ENCODE results near the gene TSPAN11. TPM values are rescaled to one million over a fixed set of nuclear protein-coding genes. Genes with fewer than 3 reads are reported as not detected.

TSPAN11 gene
- total and polyA plus RNA-seq, 2 experiments from 2014 or later = 2.1 to 6.0 TPM

DNA sequence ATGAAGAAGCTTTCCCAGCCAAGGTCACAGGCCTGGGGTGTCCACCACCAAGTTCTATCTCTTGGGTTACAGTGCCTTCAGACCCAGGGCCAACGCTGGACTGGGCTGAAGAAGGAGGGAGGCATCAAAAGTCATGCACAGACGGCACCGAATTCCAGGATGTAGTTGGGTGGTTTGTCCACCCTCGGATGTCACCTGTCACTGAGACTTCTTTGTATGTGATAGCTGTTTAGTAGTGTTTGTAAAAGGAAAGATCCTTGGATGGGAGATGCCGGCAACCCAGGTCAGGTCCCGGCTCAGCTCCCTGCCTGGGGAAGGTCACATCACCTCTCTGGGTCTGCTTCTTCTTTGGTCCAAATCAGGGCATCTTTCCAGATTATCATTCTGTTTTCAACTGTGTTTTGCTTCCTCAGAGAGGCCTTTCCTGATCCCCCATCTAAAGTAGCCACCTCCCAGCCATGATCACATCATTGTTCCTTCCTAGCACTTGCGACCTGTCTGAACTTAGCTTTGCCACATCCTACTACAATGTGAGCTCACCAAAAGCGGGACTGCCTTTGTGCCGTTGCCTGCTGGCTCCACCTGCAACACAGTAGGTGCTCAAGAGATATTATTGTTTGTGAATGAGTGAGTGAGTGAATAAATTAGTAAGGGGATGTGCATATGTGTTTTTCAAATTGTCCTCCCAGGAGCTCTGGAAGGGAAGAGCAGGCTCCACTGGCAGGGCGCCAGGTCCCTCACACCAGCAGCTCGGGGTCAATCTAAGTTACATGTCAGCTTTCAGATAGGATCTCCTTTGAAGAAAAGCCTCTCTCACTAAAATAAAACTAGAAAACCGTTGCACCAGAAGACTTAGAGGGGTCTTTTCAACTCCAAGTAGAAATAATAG is 2.1 kb downstream of the TSPAN11 start:
- Histone ChIP-seq H3K4me3 (no peak overlapping the region), H3K79me2 (replicated peaks; ENCODE audit: insufficient read depth) (no peaks in the 10 kb centered on the region), H3K36me3 (ENCODE audit: insufficient read depth) (no peaks in the 10 kb centered on the region), H3K9me2 (ENCODE audit: insufficient read depth) (0 out of 2 replicates have a peak, but pooled peaks cover 3% of the 10 kb centered on the region), H2AFZ (no peak overlapping the region), H3K4me2 (no peak overlapping the region), H3K27me3 (ENCODE audit: insufficient read depth) (peaks cover 38% of the 10 kb centered on the region), H3K27ac (ENCODE audit: low read depth) (no peak overlapping the region), H4K20me1 (replicated peaks; ENCODE audit: insufficient read depth) (0 out of 2 replicates have a peak, but pooled peaks cover 7% of the 10 kb centered on the region), H3F3A (replicated peaks; ENCODE audit: low read depth) (no peaks in the 10 kb centered on the region), H3K4me1 (ENCODE audit: insufficient read depth) (peaks cover 14% of the 10 kb centered on the region)
- Mint-ChIP-seq H3K36me3 (ENCODE audit: low read depth) (no peaks in the 10 kb centered on the region), H3K4me3 (no peak overlapping the region), H3K4me1 (peaks cover 40% of the 10 kb centered on the region), H3K9me3 (no peaks in the 10 kb centered on the region), H3K27me3 (ENCODE audit: insufficient read depth, low read depth, poor library complexity) (peaks cover 29% of the 10 kb centered on the region), H3K27ac (no peak overlapping the region)
- ATAC-seq = no peak
- no peak for DNase-seq (ENCODE audit: low spot score)
- TF ChIP-seq STAT1 (IDR thresholded peaks at IDR 0.05; ENCODE audit: unreplicated experiment) (no peak), CREB1 (CRISPR knock-in tag; IDR thresholded peaks at IDR 0.05; ENCODE audit: low read depth) (no peak), ZNF331 (CRISPR knock-in tag; IDR thresholded peaks at IDR 0.05; ENCODE audit: low read depth) (no peak), JUNB (IDR thresholded peaks at IDR 0.05; ENCODE audit: unreplicated experiment) (no peak)
- TF ChIP-seq, protein P1, sequence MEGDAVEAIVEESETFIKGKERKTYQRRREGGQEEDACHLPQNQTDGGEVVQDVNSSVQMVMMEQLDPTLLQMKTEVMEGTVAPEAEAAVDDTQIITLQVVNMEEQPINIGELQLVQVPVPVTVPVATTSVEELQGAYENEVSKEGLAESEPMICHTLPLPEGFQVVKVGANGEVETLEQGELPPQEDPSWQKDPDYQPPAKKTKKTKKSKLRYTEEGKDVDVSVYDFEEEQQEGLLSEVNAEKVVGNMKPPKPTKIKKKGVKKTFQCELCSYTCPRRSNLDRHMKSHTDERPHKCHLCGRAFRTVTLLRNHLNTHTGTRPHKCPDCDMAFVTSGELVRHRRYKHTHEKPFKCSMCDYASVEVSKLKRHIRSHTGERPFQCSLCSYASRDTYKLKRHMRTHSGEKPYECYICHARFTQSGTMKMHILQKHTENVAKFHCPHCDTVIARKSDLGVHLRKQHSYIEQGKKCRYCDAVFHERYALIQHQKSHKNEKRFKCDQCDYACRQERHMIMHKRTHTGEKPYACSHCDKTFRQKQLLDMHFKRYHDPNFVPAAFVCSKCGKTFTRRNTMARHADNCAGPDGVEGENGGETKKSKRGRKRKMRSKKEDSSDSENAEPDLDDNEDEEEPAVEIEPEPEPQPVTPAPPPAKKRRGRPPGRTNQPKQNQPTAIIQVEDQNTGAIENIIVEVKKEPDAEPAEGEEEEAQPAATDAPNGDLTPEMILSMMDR (conservative IDR thresholded peaks at IDR 0.05; ENCODE audit: low read depth in 2 of 2) = no peak
- TF ChIP-seq, protein P2, sequence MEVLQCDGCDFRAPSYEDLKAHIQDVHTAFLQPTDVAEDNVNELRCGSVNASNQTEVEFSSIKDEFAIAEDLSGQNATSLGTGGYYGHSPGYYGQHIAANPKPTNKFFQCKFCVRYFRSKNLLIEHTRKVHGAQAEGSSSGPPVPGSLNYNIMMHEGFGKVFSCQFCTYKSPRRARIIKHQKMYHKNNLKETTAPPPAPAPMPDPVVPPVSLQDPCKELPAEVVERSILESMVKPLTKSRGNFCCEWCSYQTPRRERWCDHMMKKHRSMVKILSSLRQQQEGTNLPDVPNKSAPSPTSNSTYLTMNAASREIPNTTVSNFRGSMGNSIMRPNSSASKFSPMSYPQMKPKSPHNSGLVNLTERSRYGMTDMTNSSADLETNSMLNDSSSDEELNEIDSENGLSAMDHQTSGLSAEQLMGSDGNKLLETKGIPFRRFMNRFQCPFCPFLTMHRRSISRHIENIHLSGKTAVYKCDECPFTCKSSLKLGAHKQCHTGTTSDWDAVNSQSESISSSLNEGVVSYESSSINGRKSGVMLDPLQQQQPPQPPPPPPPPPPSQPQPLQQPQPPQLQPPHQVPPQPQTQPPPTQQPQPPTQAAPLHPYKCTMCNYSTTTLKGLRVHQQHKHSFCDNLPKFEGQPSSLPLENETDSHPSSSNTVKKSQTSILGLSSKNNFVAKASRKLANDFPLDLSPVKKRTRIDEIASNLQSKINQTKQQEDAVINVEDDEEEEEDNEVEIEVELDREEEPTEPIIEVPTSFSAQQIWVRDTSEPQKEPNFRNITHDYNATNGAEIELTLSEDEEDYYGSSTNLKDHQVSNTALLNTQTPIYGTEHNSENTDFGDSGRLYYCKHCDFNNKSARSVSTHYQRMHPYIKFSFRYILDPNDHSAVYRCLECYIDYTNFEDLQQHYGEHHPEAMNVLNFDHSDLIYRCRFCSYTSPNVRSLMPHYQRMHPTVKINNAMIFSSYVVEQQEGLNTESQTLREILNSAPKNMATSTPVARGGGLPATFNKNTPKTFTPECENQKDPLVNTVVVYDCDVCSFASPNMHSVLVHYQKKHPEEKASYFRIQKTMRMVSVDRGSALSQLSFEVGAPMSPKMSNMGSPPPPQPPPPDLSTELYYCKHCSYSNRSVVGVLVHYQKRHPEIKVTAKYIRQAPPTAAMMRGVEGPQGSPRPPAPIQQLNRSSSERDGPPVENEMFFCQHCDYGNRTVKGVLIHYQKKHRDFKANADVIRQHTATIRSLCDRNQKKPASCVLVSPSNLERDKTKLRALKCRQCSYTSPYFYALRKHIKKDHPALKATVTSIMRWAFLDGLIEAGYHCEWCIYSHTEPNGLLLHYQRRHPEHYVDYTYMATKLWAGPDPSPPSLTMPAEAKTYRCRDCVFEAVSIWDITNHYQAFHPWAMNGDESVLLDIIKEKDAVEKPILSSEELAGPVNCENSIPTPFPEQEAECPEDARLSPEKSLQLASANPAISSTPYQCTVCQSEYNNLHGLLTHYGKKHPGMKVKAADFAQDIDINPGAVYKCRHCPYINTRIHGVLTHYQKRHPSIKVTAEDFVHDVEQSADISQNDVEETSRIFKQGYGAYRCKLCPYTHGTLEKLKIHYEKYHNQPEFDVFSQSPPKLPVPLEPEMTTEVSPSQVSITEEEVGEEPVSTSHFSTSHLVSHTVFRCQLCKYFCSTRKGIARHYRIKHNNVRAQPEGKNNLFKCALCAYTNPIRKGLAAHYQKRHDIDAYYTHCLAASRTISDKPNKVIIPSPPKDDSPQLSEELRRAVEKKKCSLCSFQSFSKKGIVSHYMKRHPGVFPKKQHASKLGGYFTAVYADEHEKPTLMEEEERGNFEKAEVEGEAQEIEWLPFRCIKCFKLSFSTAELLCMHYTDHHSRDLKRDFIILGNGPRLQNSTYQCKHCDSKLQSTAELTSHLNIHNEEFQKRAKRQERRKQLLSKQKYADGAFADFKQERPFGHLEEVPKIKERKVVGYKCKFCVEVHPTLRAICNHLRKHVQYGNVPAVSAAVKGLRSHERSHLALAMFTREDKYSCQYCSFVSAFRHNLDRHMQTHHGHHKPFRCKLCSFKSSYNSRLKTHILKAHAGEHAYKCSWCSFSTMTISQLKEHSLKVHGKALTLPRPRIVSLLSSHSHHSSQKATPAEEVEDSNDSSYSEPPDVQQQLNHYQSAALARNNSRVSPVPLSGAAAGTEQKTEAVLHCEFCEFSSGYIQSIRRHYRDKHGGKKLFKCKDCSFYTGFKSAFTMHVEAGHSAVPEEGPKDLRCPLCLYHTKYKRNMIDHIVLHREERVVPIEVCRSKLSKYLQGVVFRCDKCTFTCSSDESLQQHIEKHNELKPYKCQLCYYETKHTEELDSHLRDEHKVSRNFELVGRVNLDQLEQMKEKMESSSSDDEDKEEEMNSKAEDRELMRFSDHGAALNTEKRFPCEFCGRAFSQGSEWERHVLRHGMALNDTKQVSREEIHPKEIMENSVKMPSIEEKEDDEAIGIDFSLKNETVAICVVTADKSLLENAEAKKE (CRISPR knock-in tag; IDR thresholded peaks at IDR 0.05) = no peak

All from GM23338 (cell line).